ENCODE results near the gene PCID2. TPM values are rescaled to one million over a fixed set of nuclear protein-coding genes. Genes with fewer than 3 reads are reported as not detected.
A peak's percentile ranks its signal among the peaks of the same experiment; 100 is the strongest.
"Not testable (repeated sequence)": the region's sequence is repeated elsewhere in the genome, so short reads cannot be mapped to it uniquely, and the experiment has no call there.

The PCID2 gene
- total RNA-seq, 3 donors from 2014 or later: 63.3 to 68.1 (median 66.9) TPM

DNA sequence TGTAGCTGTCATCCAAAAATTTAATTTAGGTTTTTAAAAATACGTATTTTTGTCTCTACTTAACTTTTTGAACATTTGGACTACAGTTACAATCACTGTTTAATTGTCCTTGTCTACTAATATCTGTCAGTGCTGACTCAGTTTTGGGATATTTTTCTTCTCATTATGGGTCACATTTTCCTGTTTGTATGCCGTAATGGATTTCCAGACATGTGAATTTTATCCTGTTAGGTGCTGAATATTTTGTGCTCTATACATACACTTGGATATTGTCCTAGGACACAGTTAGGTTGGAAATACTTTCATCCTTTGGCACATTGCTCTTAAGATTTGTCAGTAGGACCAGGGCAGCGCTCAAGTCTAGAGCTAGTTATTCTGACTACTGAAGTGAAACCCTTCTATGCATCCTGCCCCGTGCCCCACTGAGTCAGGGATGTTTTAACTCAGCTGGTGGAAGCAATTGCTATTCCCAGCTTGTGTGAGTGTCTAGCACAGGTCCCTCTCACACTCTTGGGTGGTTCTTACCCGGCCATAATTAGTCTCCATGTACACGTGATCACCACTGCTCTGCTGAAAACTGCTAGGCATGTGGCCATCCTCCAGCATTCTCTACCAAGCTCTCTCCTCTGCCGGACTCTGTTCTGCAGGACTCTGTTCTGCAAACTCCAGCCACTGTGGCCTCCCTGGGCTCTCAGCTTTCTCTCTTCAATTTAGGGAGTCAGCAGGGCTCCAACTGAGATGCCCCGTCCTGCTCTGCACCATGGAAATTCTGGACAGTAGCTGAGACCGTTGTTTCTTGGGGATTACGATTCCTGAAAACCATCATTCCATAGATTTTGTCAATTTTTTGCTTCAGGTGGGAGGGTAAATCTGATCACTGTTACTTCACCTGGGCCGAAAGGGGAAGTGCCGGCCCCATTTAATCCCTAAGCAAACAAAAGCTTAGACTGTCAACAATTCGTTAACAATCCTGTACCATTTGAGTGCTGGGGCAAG lies 38.9 kb downstream of the PCID2 start:
- Mint-ChIP-seq H3K4me1 (ENCODE audit: low read depth) (peaks cover 25% of the 10 kb centered on the region), H3K27me3 (ENCODE audit: low read depth) (no peaks in the 10 kb centered on the region), H3K36me3 (ENCODE audit: insufficient read depth) (peaks cover 35% of the 10 kb centered on the region), H3K9me3 (peaks cover 9% of the 10 kb centered on the region), H3K4me3 (no peak overlapping the region)
- DNase-seq: no peak
- no peak for ATAC-seq

- peaks cover 26% of the 10 kb centered on the region for H3K4me1 Mint-ChIP-seq (ENCODE audit: low read depth)
- peaks cover 35% of the 10 kb centered on the region for H3K36me3 Mint-ChIP-seq (ENCODE audit: insufficient read depth)
- no peak for ATAC-seq
- H3K27me3 Mint-ChIP-seq (ENCODE audit: low read depth): peaks cover 3% of the 10 kb centered on the region
- peaks cover 9% of the 10 kb centered on the region for H3K9me3 Mint-ChIP-seq
- H3K4me3 Mint-ChIP-seq: no peak overlapping the region
- no peak for DNase-seq
These were observed 40.3 kb downstream of the PCID2 start for GRCh38 chr13:113168211-113168610.

- Mint-ChIP-seq H3K4me3 (no peak overlapping the region), H3K9me3 (peaks cover 9% of the 10 kb centered on the region), H3K27me3 (ENCODE audit: low read depth) (peaks cover 3% of the 10 kb centered on the region), H3K36me3 (ENCODE audit: insufficient read depth) (peaks cover 31% of the 10 kb centered on the region), H3K4me1 (ENCODE audit: low read depth) (peaks cover 29% of the 10 kb centered on the region)
- DNase-seq (no peak), ATAC-seq (no peak)
These were observed 40.9 kb downstream of the PCID2 start for GRCh38 chr13:113167575-113167974.

GRCh38 chr13:113167155-113167554 lies 41.3 kb downstream of the PCID2 start:
- Mint-ChIP-seq H3K36me3 (ENCODE audit: insufficient read depth) (peaks cover 29% of the 10 kb centered on the region), H3K27me3 (ENCODE audit: low read depth) (peaks cover 3% of the 10 kb centered on the region), H3K9me3 (peaks cover 9% of the 10 kb centered on the region), H3K4me1 (ENCODE audit: low read depth) (peaks cover 29% of the 10 kb centered on the region), H3K4me3 (no peak overlapping the region)
- no peak for DNase-seq
- ATAC-seq: no peak

- ATAC-seq (no peak), DNase-seq (no peak)
- peaks cover 27% of the 10 kb centered on the region for H3K36me3 Mint-ChIP-seq (ENCODE audit: insufficient read depth)
- no peak overlapping the region for H3K4me3 Mint-ChIP-seq
- H3K4me1 Mint-ChIP-seq (ENCODE audit: low read depth): peaks cover 29% of the 10 kb centered on the region
- H3K27me3 Mint-ChIP-seq (ENCODE audit: low read depth): peaks cover 3% of the 10 kb centered on the region
- peaks cover 9% of the 10 kb centered on the region for H3K9me3 Mint-ChIP-seq
These were observed 41.8 kb downstream of the PCID2 start for GRCh38 chr13:113166681-113167080.

DNA sequence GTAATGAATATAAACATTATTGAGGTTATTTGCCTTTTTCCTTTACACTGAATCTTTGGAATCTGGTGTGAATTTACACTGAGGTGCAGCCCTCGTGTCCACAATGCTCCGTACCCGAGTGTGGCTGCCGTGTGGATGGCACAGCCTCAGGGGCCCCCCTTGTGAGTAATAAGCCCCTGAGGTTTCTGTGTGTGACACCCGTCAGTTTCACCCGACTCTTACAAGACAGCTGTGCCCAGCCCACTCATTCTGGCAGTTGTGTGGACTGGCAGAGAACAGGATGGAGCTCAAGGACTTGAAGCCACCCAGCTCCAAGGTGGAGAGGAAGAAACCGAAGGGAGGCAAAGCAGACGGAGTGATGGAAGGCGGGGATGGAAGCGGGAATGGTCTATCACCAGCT lies 42.2 kb downstream of the PCID2 start:
- Mint-ChIP-seq H3K36me3 (ENCODE audit: insufficient read depth) (peaks cover 24% of the 10 kb centered on the region), H3K9me3 (peaks cover 9% of the 10 kb centered on the region), H3K4me1 (ENCODE audit: low read depth) (peaks cover 28% of the 10 kb centered on the region), H3K27me3 (ENCODE audit: low read depth) (peaks cover 3% of the 10 kb centered on the region), H3K4me3 (no peak overlapping the region)
- ATAC-seq: peak; percentile 65 to 81
- DNase-seq: no peak

GRCh38 chr13:113164492-113164891 lies 44.0 kb downstream of the PCID2 start:
- Mint-ChIP-seq H3K4me3 (no peak overlapping the region), H3K4me1 (ENCODE audit: low read depth) (peaks cover 31% of the 10 kb centered on the region), H3K36me3 (ENCODE audit: insufficient read depth) (peaks cover 17% of the 10 kb centered on the region), H3K9me3 (peaks cover 9% of the 10 kb centered on the region), H3K27me3 (ENCODE audit: low read depth) (peaks cover 3% of the 10 kb centered on the region)
- no peak for ATAC-seq
- no peak for DNase-seq

DNA sequence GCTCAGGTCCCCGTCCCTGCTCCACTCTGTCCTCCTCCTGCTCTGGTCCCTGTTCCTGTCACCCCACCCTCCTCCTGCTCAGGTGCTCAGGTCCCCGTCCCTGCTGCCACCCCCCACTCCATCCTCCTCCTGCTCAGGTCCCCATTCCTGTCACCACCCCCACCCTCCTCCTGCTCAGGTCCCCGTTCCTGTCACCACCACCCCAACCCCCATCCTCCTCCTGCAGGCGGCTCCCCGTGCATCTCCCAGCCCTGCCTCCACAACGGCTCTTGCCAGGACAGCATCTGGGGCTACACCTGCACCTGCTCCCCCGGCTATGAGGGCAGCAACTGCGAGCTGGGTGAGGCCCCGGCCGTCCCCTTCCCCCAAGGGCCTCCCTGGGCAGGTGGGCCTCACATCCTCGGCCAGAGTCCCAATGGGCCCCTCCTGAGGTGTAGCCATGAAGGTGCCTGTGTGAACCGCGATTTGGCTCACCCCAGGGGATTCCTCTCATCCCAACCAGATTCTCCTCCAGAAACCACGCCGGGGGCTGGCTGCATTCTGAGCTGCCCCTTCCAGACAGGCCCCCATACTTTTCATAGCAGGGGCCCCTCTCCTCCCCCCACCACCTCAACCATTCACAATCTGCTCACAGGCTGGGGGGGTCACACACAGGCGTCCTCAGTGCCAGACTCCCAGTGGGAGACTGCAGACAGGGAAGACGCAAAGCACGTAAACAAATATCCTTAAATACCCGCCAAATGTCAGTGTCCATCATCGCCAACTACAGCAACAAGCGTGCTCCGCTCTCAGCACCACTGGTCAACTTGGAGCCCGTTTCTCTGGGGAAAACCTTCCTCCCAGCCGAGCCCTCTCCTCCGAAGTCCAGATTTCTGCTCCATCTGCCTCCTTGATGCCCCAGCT lies 45.4 kb downstream of the PCID2 start:
- H3K36me3 Mint-ChIP-seq (ENCODE audit: insufficient read depth): peaks cover 4% of the 10 kb centered on the region
- peaks cover 4% of the 10 kb centered on the region for H3K9me3 Mint-ChIP-seq
- peaks cover 31% of the 10 kb centered on the region for H3K4me1 Mint-ChIP-seq (ENCODE audit: low read depth)
- peaks cover 3% of the 10 kb centered on the region for H3K27me3 Mint-ChIP-seq (ENCODE audit: low read depth)
- H3K4me3 Mint-ChIP-seq: no peak overlapping the region
- ATAC-seq: peak; percentile 35 to 46
- DNase-seq: no peak

DNA sequence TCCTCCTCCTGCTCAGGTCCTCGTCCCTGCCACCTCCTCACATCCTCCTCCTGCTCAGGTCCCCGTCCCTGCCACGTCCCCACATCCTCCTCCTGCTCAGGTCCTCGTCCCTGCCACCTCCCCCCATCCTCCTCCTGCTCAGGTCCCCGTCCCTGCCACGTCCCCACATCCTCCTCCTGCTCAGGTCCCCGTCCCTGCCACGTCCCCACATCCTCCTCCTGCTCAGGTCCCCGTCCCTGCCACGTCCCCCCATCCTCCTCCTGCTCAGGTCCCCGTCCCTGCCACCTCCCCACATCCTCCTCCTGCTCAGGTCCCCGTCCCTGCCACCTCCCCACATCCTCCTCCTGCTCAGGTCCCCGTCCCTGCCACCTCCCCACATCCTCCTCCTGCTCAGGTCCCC lies 46.5 kb downstream of the PCID2 start:
- H3K4me1 Mint-ChIP-seq (ENCODE audit: low read depth): peaks cover 31% of the 10 kb centered on the region
- DNase-seq: not testable (repeated sequence)

DNA sequence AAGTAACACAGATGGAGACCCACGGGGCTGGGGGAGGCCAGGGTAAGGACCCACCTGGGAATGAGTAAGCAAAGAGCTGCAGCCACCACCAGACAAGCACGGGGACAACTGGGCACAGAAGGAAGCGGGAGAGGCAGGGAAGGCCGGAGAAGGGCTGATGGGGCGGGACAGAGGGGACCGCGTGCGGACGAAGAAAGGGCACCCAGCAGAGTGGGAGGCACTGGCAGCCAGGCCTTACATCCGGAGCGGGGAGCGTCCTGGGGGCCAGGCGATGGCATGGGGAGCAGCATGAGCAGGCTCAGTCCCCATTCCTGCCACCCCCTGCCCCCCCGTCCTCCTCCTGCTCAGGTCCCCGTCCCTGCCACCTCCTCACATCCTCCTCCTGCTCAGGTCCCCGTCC lies 47.0 kb downstream of the PCID2 start:
- Mint-ChIP-seq H3K9me3 (no peaks in the 10 kb centered on the region), H3K4me3 (no peak overlapping the region), H3K4me1 (ENCODE audit: low read depth) (peaks cover 29% of the 10 kb centered on the region), H3K27me3 (ENCODE audit: low read depth) (peaks cover 3% of the 10 kb centered on the region), H3K36me3 (ENCODE audit: insufficient read depth) (no peaks in the 10 kb centered on the region)
- no peak for ATAC-seq
- no peak for DNase-seq

More for the DNA sequence above, 46.5 kb downstream of the PCID2 start:
- ATAC-seq; H3K27me3 Mint-ChIP-seq (ENCODE audit: low read depth); H3K4me3 Mint-ChIP-seq; H3K36me3 Mint-ChIP-seq (ENCODE audit: insufficient read depth); H3K9me3 Mint-ChIP-seq: not testable (repeated sequence)

- H3K36me3 Mint-ChIP-seq (ENCODE audit: insufficient read depth): no peaks in the 10 kb centered on the region
- H3K9me3 Mint-ChIP-seq: no peaks in the 10 kb centered on the region
- ATAC-seq: no peak
- no peak overlapping the region for H3K4me3 Mint-ChIP-seq
- DNase-seq: no peak
- peaks cover 24% of the 10 kb centered on the region for H3K4me1 Mint-ChIP-seq (ENCODE audit: low read depth)
- H3K27me3 Mint-ChIP-seq (ENCODE audit: low read depth): peaks cover 3% of the 10 kb centered on the region
These were observed 47.5 kb downstream of the PCID2 start for GRCh38 chr13:113160983-113161382.

DNA sequence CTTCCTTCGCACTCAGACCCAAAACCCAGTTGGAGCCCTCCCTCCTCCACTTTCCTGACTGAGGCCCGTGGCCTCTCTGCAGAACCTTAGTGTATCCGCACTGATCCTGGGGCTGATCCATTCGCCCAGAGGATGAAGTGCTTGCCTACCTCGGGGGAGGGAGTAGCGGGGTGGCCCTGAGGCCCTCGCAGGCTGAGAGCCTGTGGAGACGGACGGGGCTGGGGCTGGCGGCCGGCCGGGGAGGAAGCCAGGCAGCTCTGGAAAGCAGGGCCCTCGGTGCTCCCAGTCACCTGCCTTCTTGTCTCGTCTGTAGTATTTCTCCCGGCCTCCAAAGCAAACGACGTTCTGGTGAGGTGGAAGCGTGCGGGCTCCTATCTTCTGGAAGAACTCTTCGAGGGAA lies 48.8 kb downstream of the PCID2 start:
- no peak for DNase-seq
- Mint-ChIP-seq H3K36me3 (ENCODE audit: insufficient read depth) (no peaks in the 10 kb centered on the region), H3K4me1 (ENCODE audit: low read depth) (peaks cover 22% of the 10 kb centered on the region), H3K4me3 (no peak overlapping the region), H3K9me3 (peaks cover 10% of the 10 kb centered on the region), H3K27me3 (ENCODE audit: low read depth) (peaks cover 3% of the 10 kb centered on the region)
- no peak for ATAC-seq

DNA sequence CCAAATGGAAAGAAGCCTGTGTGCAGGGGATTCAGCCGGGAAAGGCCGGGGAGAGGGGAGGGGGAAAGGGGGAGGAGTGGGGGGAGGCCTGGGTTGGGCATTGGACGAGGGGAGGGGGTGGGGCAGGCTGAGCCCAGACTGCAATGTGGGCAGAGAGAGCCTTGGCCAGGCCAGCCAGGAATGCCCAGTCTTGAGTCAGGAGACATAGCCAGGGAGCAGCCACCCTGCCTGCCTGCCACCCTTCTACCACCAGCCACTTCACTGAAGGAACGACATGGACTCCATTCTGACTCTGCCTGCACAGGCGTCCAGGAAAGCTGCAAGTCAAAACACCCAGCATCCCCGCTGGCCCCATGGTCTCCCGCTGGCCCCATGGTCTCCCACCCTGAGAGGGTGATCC lies 49.5 kb downstream of the PCID2 start:
- Mint-ChIP-seq H3K4me1 (ENCODE audit: low read depth) (peaks cover 25% of the 10 kb centered on the region), H3K36me3 (ENCODE audit: insufficient read depth) (no peaks in the 10 kb centered on the region), H3K9me3 (peaks cover 10% of the 10 kb centered on the region), H3K4me3 (no peak overlapping the region), H3K27me3 (ENCODE audit: low read depth) (peaks cover 3% of the 10 kb centered on the region)
- ATAC-seq (no peak), DNase-seq (no peak)

GRCh38 chr13:113157929-113158747 lies 50.3 kb downstream of the PCID2 start, which contains the start of gene PROZ:
Gene PROZ, plus strand, starts transcription at chr13:113158648. Its CDS starts 13 bp downstream, at chr13:113158661.
- Mint-ChIP-seq H3K4me1 (ENCODE audit: low read depth) (peaks cover 24% of the 10 kb centered on the region), H3K27me3 (ENCODE audit: low read depth) (no peaks in the 10 kb centered on the region), H3K9me3 (peaks cover 10% of the 10 kb centered on the region), H3K36me3 (ENCODE audit: insufficient read depth) (no peaks in the 10 kb centered on the region), H3K4me3 (no peak within 1 kb of the TSS)
- ATAC-seq (no peak), DNase-seq (no peak)
